ENCODE data around the gene GABPB2. TPM values are rescaled to one million over a fixed set of nuclear protein-coding genes. Genes with fewer than 3 reads are reported as not detected.

GABPB2 gene
- total RNA-seq, 1 experiment from 2014 or later: 8.1 TPM

- H3K27me3 ChIP-seq (ENCODE audit: control insufficient read depth, insufficient read depth, low read length): no peaks in the 10 kb centered on the region
- in situ Hi-C loops (cut with HindIII; ENCODE audit: low pct_unique_long_range_greater_than_20kb, low sequenced_read_pairs): no loop called here
- CTCF ChIA-PET: no interaction called here
These were observed 72.0 kb downstream of the GABPB2 start for GRCh38 chr1:151142411-151143056.

GRCh38 chr1:151143057-151143435 lies 72.5 kb downstream of the GABPB2 start:
- TF ChIP-seq CTCF (IDR thresholded peaks at IDR 0.05): no peak
- no peak for TF ChIP-seq POLR2AphosphoS5 (IDR thresholded peaks at IDR 0.05; ENCODE audit: low read depth, low read length)
- TF ChIP-seq TCF7L2 (IDR thresholded peaks at IDR 0.05; ENCODE audit: low read depth, low read length): no peak
- TF ChIP-seq SIN3A (IDR thresholded peaks at IDR 0.05; ENCODE audit: borderline replicate concordance, insufficient read depth, low read depth, low read length): no peak
- no peak for TF ChIP-seq REST (IDR thresholded peaks at IDR 0.05; ENCODE audit: insufficient read depth in 1 of 2, low read depth in 2 of 2, low read length in 1 of 2)
- H3K27me3 ChIP-seq (ENCODE audit: control insufficient read depth, insufficient read depth, low read length): no peaks in the 10 kb centered on the region

More at GRCh38 chr1:151142411-151143056, 72.0 kb downstream of the GABPB2 start:
- ATAC-seq (no peak), DNase-seq (ENCODE audit: low read depth, low spot score) (no peak)
- Histone ChIP-seq H3K9me3 (ENCODE audit: control insufficient read depth, insufficient read depth, low read depth, low read length) (no peaks in the 10 kb centered on the region), H3K27ac (ENCODE audit: low read length) (no peak overlapping the region), H3K4me1 (ENCODE audit: control insufficient read depth, insufficient read depth, low read length) (peaks cover 7% of the 10 kb centered on the region; the same call in 1 of the 2 replicates), H3K4me3 (ENCODE audit: low read depth in 2 of 2, low read length in 2 of 2) (no peak overlapping the region), H3K36me3 (ENCODE audit: control insufficient read depth, insufficient read depth, low read length) (no peaks in the 10 kb centered on the region)
- POLR2A ChIA-PET: no interaction called here
- intact Hi-C loops (cut with micrococcal nuclease; ENCODE audit: unreplicated experiment): no loop called here
- BruUV-seq (replicated peaks): no TSS peak
- TF ChIP-seq REST (IDR thresholded peaks at IDR 0.05; ENCODE audit: insufficient read depth in 1 of 2, low read depth in 2 of 2, low read length in 1 of 2) (no peak), POLR2AphosphoS5 (IDR thresholded peaks at IDR 0.05; ENCODE audit: low read depth, low read length) (no peak), TCF7L2 (IDR thresholded peaks at IDR 0.05; ENCODE audit: low read depth, low read length) (no peak), CTCF (IDR thresholded peaks at IDR 0.05) (no peak), SIN3A (IDR thresholded peaks at IDR 0.05; ENCODE audit: borderline replicate concordance, insufficient read depth, low read depth, low read length) (no peak)

More at GRCh38 chr1:151143057-151143435, 72.5 kb downstream of the GABPB2 start:
- ChIA-PET POLR2A (no interaction called here), CTCF (interaction anchor here (1.1 kb wide), 1 partner anchor 43 kb away, joined by 4 read pairs; no protein-coding TSS in a partner anchor)
- DNase-seq (ENCODE audit: low read depth, low spot score) (no peak), ATAC-seq (no peak)
- H3K27ac ChIP-seq (ENCODE audit: low read length): no peak overlapping the region
- BruUV-seq (replicated peaks): no TSS peak
- H3K4me3 ChIP-seq (ENCODE audit: low read depth in 2 of 2, low read length in 2 of 2): no peak overlapping the region
- no peaks in the 10 kb centered on the region for H3K9me3 ChIP-seq (ENCODE audit: control insufficient read depth, insufficient read depth, low read depth, low read length)
- no peaks in the 10 kb centered on the region for H3K36me3 ChIP-seq (ENCODE audit: control insufficient read depth, insufficient read depth, low read length)
- intact Hi-C loops (cut with micrococcal nuclease; ENCODE audit: unreplicated experiment): no loop called here
- in situ Hi-C loops (cut with HindIII; ENCODE audit: low pct_unique_long_range_greater_than_20kb, low sequenced_read_pairs): no loop called here
- H3K4me1 ChIP-seq (ENCODE audit: control insufficient read depth, insufficient read depth, low read length): peaks cover 7% of the 10 kb centered on the region; the same call in 1 of the 2 replicates

All from Panc1 (cell line).